ENCODE results near the gene ZNF416.

ZNF416 gene

DNA sequence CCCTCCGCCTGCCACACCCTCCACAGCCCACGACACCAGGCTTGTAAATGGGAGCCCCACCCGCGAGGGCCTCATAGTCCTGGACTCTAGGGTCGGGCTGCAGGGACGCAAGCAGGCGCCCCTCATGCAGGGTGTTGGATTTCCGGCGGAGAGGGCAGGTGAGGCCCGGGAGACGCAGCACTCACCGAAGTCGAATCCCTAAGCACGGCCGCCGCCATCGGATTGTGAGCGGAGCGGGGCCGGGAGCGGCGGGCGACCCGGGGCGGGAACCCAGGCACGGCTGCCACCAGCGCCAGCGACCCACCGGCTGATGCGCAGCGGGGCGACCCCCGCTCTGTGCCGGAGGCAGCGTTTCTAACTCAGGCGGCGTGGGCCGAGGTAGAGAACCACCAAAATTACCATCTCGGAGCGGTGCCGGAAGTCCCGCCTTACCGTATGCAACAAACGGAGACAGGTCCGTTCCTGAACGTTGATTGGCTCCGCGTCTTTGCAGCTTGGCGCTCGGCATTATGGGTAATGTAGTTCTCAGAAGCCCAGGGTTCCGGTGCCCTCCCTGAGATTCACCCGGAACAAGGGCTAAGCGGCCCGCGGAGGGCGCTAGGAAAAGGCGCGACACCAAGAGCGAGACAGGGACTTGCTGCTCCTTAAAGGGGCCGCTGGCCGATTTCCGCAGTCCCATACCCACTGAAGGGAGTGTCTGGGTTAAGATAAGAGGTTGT lies at the start of gene ZNF416:
ZNF416 (minus strand) TSS at position 425 of the 719 bp plus-strand sequence; CDS start at position 218, 207 bp downstream.
- DNase-seq: peak; percentile 98

- DNase-seq: no peak
These were observed 44.4 kb upstream of the ZNF416 start for GRCh38 chr19:57623091-57623490.

DNA sequence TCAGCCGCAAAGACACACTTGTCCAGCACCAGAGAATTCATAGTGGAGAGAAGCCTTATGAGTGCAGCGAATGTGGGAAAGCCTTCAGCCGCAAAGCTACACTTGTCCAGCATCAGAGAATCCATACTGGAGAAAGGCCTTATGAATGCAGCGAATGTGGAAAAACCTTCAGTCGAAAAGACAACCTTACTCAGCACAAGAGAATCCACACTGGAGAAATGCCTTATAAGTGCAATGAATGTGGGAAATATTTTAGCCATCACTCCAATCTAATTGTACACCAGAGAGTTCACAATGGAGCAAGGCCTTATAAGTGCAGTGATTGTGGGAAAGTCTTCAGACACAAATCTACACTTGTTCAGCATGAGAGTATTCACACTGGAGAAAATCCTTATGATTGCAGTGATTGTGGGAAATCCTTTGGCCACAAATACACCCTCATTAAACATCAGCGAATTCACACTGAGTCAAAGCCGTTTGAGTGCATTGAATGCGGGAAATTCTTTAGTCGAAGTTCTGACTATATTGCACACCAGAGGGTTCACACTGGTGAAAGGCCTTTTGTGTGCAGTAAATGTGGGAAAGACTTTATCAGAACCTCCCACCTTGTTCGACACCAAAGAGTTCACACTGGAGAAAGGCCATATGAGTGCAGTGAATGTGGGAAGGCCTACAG lies 42.1 kb upstream of the ZNF416 start:
- DNase-seq: no peak

GRCh38 chr19:57615346-57615745 lies 36.6 kb upstream of the ZNF416 start:
- no peak for DNase-seq

DNA sequence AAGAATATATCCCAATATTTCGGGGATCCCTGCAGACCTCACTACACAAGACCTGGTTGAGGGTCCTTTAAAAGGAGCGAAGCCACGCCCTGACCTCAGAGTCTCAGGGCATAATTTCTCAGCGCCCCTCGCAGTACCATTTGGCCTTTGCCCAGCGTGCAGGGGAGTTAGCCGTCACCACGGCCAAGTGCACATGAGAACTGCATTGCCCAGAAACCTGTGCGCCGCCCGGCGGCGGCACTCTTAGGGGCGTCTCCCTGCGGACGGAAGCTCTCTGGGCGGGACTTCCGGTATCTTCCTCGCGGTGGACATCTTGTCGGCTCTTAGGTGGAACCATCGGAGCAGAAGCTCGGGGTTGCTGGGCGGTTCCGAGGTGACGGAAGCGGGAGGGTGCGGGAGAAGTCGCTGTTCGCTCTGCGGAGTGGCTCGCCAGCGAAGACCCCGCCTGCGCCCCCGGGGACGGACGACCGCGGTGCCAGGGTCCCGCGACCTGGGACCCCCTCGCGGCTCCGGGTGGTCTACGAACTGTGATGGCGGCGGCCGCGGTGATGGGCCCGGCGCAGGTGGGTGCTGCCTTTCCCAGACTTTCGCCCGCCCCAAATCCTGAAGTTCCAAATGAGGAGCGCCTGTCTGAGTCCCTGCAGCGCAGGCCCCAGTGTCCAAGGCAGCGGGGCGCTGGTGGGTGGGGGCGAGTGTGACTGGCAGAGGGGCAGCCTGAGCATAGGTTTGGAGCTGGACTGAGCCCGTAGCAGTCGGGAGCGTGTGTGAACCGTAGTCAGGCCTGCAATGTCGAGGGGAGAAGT lies 35.4 kb upstream of the ZNF416 start, which contains the start of gene ZNF134:
ZNF134 (plus strand) TSS at position 302 of the 803 bp plus-strand sequence. CDS start 5,227 bp downstream, outside the sequence.
- DNase-seq: peak; percentile 95

GRCh38 chr19:57611113-57611512 lies 32.4 kb upstream of the ZNF416 start:
- DNase-seq: no peak

- DNase-seq: no peak
These were observed 28.2 kb upstream of the ZNF416 start for GRCh38 chr19:57606931-57607330.

DNA sequence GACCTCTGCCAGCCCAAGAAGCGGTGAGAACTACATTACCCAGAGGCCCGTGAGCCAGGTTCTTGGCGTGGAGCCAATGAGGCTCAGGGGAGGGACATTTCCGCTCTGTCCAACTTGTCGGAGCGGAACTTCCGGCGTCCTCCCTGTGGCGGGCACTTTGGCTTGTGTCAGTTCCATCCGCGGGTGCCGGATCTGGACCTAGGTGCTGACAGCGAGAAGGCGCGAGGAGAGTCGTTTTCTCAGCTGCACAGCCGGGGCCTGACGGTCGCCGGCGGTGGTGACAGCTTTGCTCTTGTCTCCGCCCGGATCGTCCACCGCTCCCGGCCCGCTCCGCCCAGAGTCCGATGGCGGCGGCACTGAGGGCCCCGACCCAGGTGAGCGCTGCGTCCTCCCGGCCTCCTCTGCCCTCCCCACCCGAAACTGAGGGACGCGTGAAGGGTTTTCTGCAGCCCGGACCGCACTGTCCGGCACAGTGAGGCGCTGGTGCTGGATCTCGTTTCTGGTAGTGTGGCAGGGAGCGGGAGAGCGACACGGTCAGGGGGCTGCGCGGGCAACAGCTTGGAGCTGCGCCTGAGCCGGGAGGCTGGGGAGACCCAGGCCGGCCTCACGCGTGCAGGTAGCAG lies 21.2 kb upstream of the ZNF416 start, which contains the start of gene ZNF530:
ZNF530 (plus strand) TSS at position 125 of the 623 bp plus-strand sequence. CDS start 4,461 bp downstream, outside the sequence.
- DNase-seq: peak; percentile 96

GRCh38 chr19:57599377-57599760 lies 20.7 kb upstream of the ZNF416 start:
- DNase-seq: no peak

DNA sequence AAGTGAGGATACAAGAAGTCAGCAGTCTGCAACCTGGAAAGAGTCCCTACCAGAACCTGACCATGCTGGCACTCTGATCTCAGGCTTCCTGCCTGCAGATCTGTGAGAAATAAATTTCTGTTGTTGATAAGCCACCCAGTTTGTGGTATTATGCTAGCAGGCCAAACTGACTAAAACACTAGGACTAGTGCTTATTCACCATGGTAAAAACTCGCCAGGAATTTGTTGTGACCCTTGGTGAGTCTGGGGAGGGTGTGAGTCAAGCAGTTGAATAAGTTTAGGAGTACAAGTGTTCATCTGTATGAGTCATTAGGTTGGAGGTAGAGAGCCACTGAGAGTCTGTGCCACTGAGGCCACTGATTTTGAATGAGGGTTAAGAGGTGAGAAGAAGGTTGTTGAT lies 8.8 kb upstream of the ZNF416 start:
- DNase-seq: no peak

GRCh38 chr19:57583521-57584416 lies 5.1 kb upstream of the ZNF416 start, which contains the start of gene ZIK1:
TSS of gene ZIK1 (plus strand) at chr19:57584145. CDS start at chr19:57584357, 212 bp downstream.
- DNase-seq: peak; percentile 92

DNA sequence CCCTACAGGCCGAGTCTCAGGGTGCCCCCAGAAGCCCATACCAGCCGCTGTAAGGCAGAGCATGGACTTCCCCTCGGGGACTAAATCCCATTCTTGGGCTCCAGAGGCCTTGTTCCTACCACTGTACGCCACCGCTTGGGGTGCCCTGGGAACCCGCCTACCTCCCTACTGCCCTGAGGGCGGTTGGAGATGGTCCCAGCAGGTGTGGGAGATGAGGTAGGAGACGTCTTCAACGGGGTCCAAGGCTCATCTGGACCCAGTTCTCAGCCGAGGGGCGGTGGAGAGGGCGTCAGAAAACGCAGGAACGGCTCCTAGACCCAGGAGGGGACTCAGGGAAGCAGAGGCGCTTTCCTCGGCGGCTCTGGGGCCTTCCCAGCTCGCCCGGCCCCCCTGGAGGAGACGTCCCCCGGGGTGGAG lies 4.4 kb upstream of the ZNF416 start:
- DNase-seq: no peak

DNA sequence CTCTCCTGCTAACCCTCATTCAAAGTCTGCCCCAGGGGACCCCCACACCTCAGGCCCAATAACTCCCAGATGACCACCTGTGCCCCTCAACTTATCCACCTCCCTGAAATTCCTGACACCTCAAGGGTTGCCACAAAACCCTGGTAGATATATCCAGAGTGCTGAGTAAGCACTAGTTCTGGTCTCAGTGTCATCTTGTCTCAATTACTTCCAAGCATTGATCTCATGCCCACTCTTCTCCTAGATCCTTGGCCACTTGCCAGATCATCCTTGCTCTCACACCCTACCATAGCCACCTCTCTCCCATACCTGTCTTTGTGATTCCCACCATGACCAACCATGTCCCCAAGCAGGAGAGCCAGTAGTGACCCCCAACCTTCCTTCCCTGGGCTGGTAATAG lies 2.0 kb downstream of the ZNF416 start:
- DNase-seq: no peak

DNA sequence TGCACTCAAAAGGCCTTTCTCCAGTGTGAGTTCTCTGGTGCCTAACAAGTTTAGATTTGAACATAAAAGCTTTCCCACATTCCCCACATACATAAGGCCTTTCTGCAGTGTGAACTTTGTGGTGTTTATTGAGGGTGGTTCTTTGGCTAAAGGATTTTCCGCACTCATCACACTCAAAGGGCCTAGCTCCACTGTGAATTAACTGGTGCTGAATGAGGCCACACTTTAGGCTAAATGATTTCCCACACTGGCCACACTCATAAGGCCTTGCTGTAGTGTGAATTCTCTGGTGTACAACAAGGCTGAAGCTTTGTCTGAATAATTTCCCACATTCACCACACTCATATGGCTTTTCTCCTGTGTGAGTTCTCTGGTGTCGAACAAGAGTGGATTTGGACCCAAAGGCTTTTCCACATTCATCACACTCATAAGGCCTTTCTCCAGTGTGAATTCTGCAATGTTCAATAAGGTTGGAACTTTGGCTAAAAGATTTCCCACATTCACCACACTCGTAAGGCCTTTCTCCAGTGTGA lies 6.2 kb downstream of the ZNF416 start:
- peak; percentile 4 for DNase-seq

DNA sequence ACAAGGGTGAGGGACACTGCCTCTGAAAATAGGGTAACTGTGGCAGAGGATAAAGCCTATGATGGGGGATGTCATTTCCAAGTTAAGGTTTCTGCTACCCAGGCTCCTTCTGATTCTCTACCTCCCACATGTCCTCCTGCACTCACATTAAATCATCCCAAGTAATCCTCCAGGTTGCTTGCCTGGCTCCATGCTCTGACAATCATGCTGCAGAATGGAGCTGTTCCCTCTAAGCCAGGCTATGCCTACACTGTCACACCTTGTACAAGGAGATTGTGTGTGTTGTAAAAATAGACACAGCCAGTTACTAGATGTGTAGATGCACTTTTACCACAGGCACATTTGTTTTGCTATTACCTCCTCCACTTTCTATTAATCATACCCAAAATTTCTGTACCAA lies 8.0 kb downstream of the ZNF416 start:
- no peak for DNase-seq

DNA sequence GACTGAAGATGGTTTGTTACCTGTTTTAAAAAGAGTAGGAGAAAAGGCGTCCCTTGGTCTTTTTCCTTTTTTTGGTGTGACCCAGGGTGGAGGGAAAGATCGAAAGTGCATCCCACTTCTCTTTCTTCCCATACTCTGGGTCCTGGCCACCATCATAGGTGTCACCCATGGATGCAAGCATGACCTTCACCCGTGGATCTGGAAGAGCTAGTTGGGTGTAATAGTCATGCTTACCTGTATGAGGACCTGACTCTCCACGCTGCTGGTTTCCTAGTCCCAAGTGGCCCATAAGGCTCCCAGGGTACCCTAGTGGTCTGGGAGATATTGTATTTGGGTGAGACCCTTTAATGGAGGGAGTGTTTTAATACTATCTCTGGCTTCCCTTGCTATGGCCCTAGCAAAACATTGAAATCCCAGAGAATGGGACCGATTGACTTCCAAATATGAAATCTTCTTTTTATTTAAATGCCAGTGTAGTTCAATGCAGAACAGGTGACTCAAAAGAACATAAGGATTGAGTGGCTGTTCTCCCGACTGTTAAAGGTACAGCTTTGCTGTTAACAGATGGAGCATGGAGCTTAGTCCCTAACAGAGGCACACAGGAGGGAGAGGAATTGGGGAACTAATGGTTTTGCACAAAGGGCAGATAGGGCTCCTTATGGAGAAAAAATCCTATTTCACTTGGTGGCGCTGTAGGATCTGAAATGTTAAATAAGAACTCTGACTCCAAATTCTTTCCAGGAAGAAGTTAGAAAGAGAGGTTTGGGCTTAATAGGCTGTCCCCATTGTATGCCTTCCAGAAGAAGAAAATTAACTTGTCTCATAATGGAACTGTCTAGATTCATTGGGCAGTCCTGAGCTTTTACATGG lies 12.1 kb downstream of the ZNF416 start:
- DNase-seq: peak; percentile 19

DNA sequence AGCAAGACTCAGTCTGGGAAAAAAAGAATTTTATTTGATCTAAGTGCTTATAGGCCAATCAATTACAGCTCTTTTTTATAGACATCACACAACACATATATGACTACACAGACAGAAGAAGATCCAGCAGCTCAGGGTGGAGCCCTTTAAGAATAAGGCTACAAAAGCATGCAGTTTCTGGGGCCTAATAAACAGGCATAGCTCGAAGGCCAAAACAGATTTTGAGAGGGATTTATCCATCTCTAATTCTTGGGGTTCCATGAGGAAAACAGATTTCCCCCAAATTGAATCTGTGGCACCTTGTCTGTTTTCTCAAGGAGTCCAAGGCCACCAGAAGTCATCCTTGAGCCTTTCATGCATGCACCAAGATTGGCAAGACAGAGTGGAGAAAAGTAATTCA lies 15.2 kb downstream of the ZNF416 start:
- no peak for DNase-seq

GRCh38 chr19:57560049-57560491 lies 18.6 kb downstream of the ZNF416 start:
- DNase-seq: no peak

DNA sequence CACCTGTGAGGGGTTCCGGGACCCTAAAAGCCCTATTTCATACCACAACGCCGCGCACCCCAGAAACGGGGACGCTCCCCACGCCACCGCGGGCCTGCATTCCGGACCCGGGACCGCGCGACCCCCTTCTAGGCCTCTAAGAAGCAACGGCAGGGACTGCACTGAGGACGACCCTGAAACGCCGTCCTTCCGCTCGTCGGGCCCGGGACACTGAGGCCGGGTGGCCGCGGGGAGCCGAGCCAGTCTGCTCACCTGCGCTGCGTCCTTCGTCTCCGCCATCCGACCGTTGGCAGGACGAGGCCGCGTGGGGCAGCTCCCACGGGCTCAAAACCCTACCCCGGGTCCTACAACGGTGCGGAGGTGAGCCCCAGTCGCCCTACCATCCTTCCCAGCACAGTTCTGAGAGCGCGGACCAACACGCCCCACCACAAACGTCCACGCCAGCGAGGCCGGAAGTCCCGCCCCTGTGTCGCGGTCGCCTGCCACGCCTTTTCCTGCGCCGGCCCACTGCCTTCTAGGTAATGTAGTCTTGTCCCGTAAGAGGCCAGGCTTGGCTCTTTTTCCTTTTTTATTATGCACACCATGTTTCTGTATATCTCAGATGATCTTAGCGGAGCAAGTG lies 19.2 kb downstream of the ZNF416 start, which contains the start of gene ZNF550:
ZNF550 (minus strand) TSS at position 460 of the 622 bp plus-strand sequence; CDS start at position 279, 181 bp downstream.
- peak; percentile 89 for DNase-seq

DNA sequence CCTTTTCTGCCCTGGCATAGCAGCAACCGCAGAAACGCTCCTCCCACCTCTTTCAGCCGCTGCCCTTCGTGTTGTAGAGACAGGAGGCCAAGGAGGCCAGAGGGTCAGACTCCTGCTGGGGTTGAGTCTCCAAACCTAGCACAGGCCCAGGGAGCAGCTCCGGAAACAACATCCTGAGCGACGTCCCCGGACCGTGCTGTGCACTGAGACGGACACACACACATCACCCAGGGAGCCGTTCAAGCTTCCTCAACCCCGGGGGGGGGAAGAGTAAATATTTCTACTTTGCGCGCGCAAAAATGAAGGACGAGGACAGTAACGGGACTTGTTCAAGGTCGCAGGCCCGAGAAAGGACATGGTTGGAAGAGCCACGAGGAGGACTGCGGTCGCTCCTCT lies 19.7 kb downstream of the ZNF416 start:
- DNase-seq: peak; percentile 58

Data from islet precursor cell (in vitro differentiated cells).